A673 (cell line): Measurements from ENCODE around the gene TACR2. TPM values are rescaled to one million over a fixed set of nuclear protein-coding genes. Genes with fewer than 3 reads are reported as not detected.

ENCODE experiments used
- BruUV-seq: library from RNA; stranded (reverse); fragments of 400-500 nt; replicated peaks from 2 replicates; lab custom pipeline; 2021; lab: Mats Ljungman, UMichigan
- CTCF ChIA-PET: fragments of 300-600 bp; sonication (Branson Sonifier 250); formaldehyde crosslinking; loops from one replicate; lab custom pipeline; 2022; ENCODE audit warnings: antibody characterized with exemption; lab: Charles Lee
- POLR2A ChIA-PET: fragments of 300-600 bp; sonication (Branson Sonifier 250); formaldehyde crosslinking; loops from one replicate; lab custom pipeline; 2022; ENCODE audit warnings: antibody characterized with exemption; ENCODE audit not compliant: low non-redundant PET; lab: Charles Lee
- DNase-seq: peaks from one replicate; pipeline ENCODE4 v3.0.0-alpha.2; 2015; ENCODE audit warnings: low spot score
- H3K27ac ChIP-seq: fragments of 200-600 bp; sonication (generic); 2 replicates; pipeline ENCODE4 v1.5.1; 2016; ENCODE audit warnings: mixed run types, low read depth, mild to moderate bottlenecking, mixed read lengths, antibody characterized with exemption, low read length; ENCODE audit not compliant: poor library complexity, severe bottlenecking
- H3K27me3 ChIP-seq: fragments of 200-600 bp; sonication (generic); replicated peaks from 2 replicates; pipeline ENCODE4 v1.6.1; 2017; ENCODE audit warnings: mixed run types, low read depth, mild to moderate bottlenecking, mixed read lengths, antibody characterized with exemption, low read length; ENCODE audit not compliant: insufficient read depth, poor library complexity
- H3K36me3 ChIP-seq: fragments of 200-600 bp; sonication (generic); 2 replicates; pipeline ENCODE4 v1.6.1; 2016; ENCODE audit warnings: mixed run types, mild to moderate bottlenecking, mixed read lengths, antibody characterized with exemption, low read length; ENCODE audit not compliant: insufficient read depth, poor library complexity, severe bottlenecking
- H3K4me1 ChIP-seq: fragments of 200-600 bp; sonication (generic); 2 replicates; pipeline ENCODE4 v1.6.1; 2017; ENCODE audit warnings: mixed run types, mild to moderate bottlenecking, mixed read lengths, antibody characterized with exemption, low read length; ENCODE audit not compliant: insufficient read depth, poor library complexity, severe bottlenecking
- H3K4me3 ChIP-seq: fragments of 200-600 bp; sonication (generic); 2 replicates; pipeline ENCODE4 v1.5.1; 2016; ENCODE audit warnings: low read depth, mixed run types, mild to moderate bottlenecking, mixed read lengths, low read length; ENCODE audit not compliant: poor library complexity, severe bottlenecking
- H3K9me3 ChIP-seq: fragments of 200-600 bp; sonication (generic); 2 replicates; pipeline ENCODE4 v1.6.1; 2016; ENCODE audit warnings: mixed run types, low read depth, mild to moderate bottlenecking, mixed read lengths, antibody characterized with exemption, low read length; ENCODE audit not compliant: poor library complexity, severe bottlenecking
- CTCF ChIP-seq: fragments of 300-800, 200-600 bp; sonication (generic); conservative IDR thresholded peaks from 2 replicates; pipeline ENCODE4 v1.5.1; 2017; ENCODE audit warnings: low read depth, mild to moderate bottlenecking, antibody characterized with exemption, low read length, moderate library complexity, mixed read lengths
- EZH2 ChIP-seq: fragments of 200-600 bp; sonication (generic); IDR thresholded peaks from 2 replicates; pipeline ENCODE4 v1.6.1; 2017; ENCODE audit warnings: borderline replicate concordance, low read depth, mild to moderate bottlenecking, mixed read lengths, antibody characterized with exemption, low read length; ENCODE audit not compliant: poor library complexity, severe bottlenecking
- intact Hi-C: fragments of 100-400 bp; cut with micrococcal nuclease; formaldehyde crosslinking; loops from one replicate; pipeline ENCODE4 v1.10.0; 2022; ENCODE audit not compliant: unreplicated experiment
- total RNA-seq: library from RNA; stranded (reverse); gene quantifications from 2 replicates; pipeline ENCODE4 v1.2.3, GENCODE V29; 2021

TACR2 gene
- total RNA-seq, 1 experiment from 2014 or later: 0.21 TPM

GRCh38 chr10:69449841-69450240 is 33.1 kb upstream of the TACR2 start:
- ChIA-PET POLR2A (no interaction called here), CTCF (interaction anchor here (0.6 to 1.2 kb wide), 2 partner anchors 12 to 166 kb away, joined by 4 to 5 read pairs; no protein-coding TSS in a partner anchor)
- Histone ChIP-seq H3K27me3 (no peaks in the 10 kb centered on the region), H3K36me3 (no peaks in the 10 kb centered on the region), H3K4me3 (no peak overlapping the region), H3K9me3 (no peaks in the 10 kb centered on the region), H3K4me1 (peaks cover 9% of the 10 kb centered on the region), H3K27ac (no peak overlapping the region)
- intact Hi-C loops: no loop called here
- BruUV-seq: no TSS peak
- TF ChIP-seq EZH2: no peak
- TF ChIP-seq CTCF: peak; percentile 63
- peak; percentile 52 for DNase-seq

- intact Hi-C loops: no loop called here
Measured at GRCh38 chr10:69446650-69447151, 30.0 kb upstream of the TACR2 start.

GRCh38 chr10:69446229-69446628 is 29.5 kb upstream of the TACR2 start:
- intact Hi-C loops: no loop called here
- H3K4me1 ChIP-seq: peaks cover 3% of the 10 kb centered on the region
- H3K36me3 ChIP-seq: no peaks in the 10 kb centered on the region
- no peak overlapping the region for H3K4me3 ChIP-seq
- H3K9me3 ChIP-seq: no peaks in the 10 kb centered on the region
- no peaks in the 10 kb centered on the region for H3K27me3 ChIP-seq
- no peak for DNase-seq
- ChIA-PET POLR2A (no interaction called here), CTCF (no interaction called here)
- H3K27ac ChIP-seq: no peak overlapping the region
- TF ChIP-seq EZH2: no peak
- no TSS peak for BruUV-seq

More at GRCh38 chr10:69446650-69447151, 30.0 kb upstream of the TACR2 start:
- H3K9me3 ChIP-seq: no peaks in the 10 kb centered on the region
- ChIA-PET CTCF (no interaction called here), POLR2A (no interaction called here)
- DNase-seq: no peak
- no peak for TF ChIP-seq CTCF
- TF ChIP-seq EZH2: no peak
- peaks cover 3% of the 10 kb centered on the region for H3K4me1 ChIP-seq
- H3K27me3 ChIP-seq: no peaks in the 10 kb centered on the region
- H3K27ac ChIP-seq: no peak overlapping the region
- no peaks in the 10 kb centered on the region for H3K36me3 ChIP-seq
- BruUV-seq: no TSS peak
- H3K4me3 ChIP-seq: no peak overlapping the region

DNA sequence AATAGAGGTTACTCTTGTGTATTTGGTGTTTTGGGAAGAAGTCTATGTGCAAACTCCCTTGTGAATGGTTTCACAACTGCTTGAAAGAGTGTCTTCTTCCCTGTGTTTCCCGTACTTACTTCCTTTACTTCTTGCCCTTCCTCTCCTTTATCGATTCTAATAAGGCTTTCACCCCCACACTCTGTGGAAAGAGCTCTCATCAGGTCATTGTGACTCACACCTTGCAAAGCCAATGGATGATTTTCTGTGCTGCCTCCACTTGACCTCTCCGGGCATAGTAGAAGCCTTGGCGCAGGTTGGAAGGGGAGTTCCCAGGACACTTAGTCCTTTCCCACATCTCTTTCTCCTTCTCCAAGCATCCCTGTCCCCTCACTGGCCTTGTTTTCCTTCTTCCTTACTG is 28.3 kb upstream of the TACR2 start:
- no peaks in the 10 kb centered on the region for H3K27me3 ChIP-seq
- TF ChIP-seq CTCF (no peak), EZH2 (no peak)
- DNase-seq: no peak
- H3K9me3 ChIP-seq: no peaks in the 10 kb centered on the region
- no peaks in the 10 kb centered on the region for H3K4me1 ChIP-seq
- POLR2A ChIA-PET: no interaction called here
- BruUV-seq: no TSS peak
- no peak overlapping the region for H3K4me3 ChIP-seq
- H3K27ac ChIP-seq: no peak overlapping the region
- CTCF ChIA-PET: no interaction called here
- no peaks in the 10 kb centered on the region for H3K36me3 ChIP-seq
- intact Hi-C loops: no loop called here
